HUES48 (cell line): ENCODE data around the gene GMNN.
"Not testable (repeated sequence)": the region's sequence is repeated elsewhere in the genome, so short reads cannot be mapped to it uniquely, and the experiment has no call there.

Experiments used
- H3K27ac ChIP-seq: one replicate; pipeline ENCODE4 v1.7.0; 2013; ENCODE audit warnings: low read depth, low read length, inconsistent platforms
- H3K27me3 ChIP-seq: 2 replicates; pipeline ENCODE4 v1.6.1; 2013; ENCODE audit warnings: mild to moderate bottlenecking, low read length; ENCODE audit not compliant: control insufficient read depth, insufficient read depth
- H3K36me3 ChIP-seq: 2 replicates; pipeline ENCODE4 v1.6.1; 2013; ENCODE audit warnings: low read length; ENCODE audit not compliant: control insufficient read depth, insufficient read depth
- H3K4me1 ChIP-seq: 2 replicates; pipeline ENCODE4 v1.6.1; 2013; ENCODE audit warnings: mild to moderate bottlenecking, low read length; ENCODE audit not compliant: control insufficient read depth, insufficient read depth
- H3K4me3 ChIP-seq: 2 replicates; pipeline ENCODE4 v1.5.1; 2013; ENCODE audit warnings: mild to moderate bottlenecking, low read depth, low read length
- H3K9ac ChIP-seq: 2 replicates; pipeline ENCODE4 v1.6.1; 2013; ENCODE audit warnings: mild to moderate bottlenecking, low read depth, low read length, moderate library complexity
- H3K9me3 ChIP-seq: 2 replicates; pipeline ENCODE4 v1.6.1; 2013; ENCODE audit warnings: low read length; ENCODE audit not compliant: control insufficient read depth, insufficient read depth

The GMNN gene

DNA sequence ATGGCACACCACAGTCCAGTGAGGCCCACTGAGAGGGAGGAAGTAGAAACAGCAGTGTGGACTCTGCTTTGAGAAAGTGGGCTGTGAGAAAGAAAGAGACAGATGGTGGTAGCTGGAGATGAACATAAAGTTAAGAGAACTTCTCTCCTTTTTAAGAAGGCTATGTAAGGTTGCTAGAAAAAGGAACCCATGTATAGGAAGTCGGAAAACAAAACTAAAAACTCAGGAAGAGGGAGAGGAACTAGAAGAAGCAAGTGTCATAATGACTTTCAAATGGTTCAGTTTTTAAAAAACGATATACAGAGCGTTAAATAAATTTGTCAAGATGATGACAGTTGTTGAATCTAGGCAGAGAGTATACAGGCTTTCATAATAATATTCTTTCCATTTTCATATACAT is 25.4 kb upstream of the GMNN start:
- H3K27me3 ChIP-seq: no peaks in the 10 kb centered on the region
- H3K9ac ChIP-seq: no peak overlapping the region
- H3K27ac ChIP-seq: no peak overlapping the region
- no peaks in the 10 kb centered on the region for H3K9me3 ChIP-seq
- H3K4me3 ChIP-seq: no peak overlapping the region
- H3K4me1 ChIP-seq: no peaks in the 10 kb centered on the region
- no peaks in the 10 kb centered on the region for H3K36me3 ChIP-seq

DNA sequence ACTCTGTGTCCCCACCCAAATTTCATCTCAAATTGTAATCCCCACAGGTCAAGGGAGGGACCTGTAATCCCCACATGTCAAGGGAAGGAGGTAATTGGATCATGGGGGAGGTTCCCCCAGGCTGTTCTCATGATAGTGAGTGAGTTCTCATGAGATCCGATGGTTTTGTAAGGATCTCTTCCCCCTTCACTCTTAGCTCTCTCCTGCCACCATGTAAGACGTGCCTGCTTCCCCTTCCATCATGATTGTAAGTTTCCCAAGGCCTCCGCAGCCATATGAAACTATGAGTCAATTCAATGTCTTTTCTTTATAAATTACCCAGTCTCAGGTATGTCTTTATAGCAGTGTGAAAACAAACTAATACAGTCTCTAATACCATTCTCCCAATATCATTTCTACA is 23.9 kb upstream of the GMNN start:
- not testable (repeated sequence) for H3K9ac ChIP-seq, H3K27me3 ChIP-seq, H3K4me3 ChIP-seq, H3K36me3 ChIP-seq, H3K4me1 ChIP-seq, H3K9me3 ChIP-seq, H3K27ac ChIP-seq

DNA sequence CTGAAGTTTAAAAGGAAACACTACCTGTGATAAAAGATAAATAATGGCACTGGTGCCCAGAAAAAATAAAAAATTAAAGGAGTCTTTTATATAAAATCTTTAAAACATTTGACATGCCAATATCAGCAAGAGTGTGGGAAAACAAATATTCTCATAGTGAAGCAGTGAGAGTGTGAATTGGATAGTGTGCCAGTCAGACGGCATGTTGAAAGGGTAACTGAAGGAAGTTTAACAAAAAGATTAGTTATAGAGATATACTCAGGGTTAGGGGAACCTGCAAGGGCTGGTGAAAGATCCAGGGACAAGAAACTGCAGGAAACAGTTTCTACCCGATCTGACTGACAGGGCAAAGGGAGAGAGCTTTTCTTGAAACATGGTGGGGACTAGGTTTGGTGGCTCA is 22.2 kb upstream of the GMNN start:
- H3K9me3 ChIP-seq: no peaks in the 10 kb centered on the region
- H3K4me3 ChIP-seq: no peak overlapping the region
- no peak overlapping the region for H3K27ac ChIP-seq
- H3K9ac ChIP-seq: no peak overlapping the region
- H3K27me3 ChIP-seq: no peaks in the 10 kb centered on the region
- H3K4me1 ChIP-seq: no peaks in the 10 kb centered on the region
- H3K36me3 ChIP-seq: no peaks in the 10 kb centered on the region

DNA sequence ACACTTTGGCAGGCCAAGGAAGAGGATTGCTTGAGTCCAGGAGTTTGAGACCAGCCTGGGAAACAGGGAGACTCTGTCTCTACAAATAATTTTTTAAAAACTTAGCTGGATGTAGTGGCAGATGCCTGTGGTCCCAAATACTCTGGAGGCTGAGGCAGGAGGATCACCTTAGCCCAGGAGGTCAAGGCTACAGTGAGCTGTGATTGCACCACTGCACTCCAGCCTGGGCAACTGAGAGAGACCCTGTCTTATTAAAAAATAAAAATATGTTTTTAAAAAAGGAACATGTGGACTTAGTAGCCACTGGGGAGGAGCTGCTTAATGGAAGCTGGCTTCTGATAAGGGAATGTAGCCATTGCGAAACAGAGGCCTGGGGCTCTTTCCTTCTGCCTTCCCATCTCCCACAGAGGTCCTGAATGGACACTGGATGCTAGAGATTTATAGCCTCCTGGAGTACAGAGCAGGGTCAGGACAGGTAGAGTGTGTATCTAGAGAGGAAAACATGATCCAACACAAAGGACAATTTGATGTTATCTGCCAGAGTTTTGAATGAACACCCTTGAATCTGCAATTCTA is 21.7 kb upstream of the GMNN start:
- Histone ChIP-seq H3K36me3 (no peaks in the 10 kb centered on the region), H3K27me3 (no peaks in the 10 kb centered on the region), H3K4me1 (no peaks in the 10 kb centered on the region), H3K27ac (no peak overlapping the region), H3K4me3 (no peak overlapping the region), H3K9me3 (no peaks in the 10 kb centered on the region), H3K9ac (no peak overlapping the region)

DNA sequence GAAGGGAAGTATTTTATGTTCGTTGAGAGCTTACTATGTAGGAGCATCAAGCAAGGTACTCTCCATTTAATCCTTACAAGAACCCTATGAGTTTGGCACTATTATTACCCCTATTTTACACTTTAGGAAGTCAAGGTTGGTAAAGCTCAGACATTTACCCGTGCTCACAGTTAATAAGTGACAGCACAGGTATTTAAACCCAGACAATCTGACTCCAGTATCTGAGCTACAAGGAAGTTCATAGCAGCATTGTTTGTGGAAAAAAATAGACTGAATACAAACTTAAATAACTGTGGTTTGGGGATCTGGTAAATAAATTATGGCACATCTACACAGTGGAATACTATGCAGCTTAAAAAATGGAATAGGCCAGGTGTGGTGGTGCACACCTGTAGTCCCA is 21.2 kb upstream of the GMNN start:
- Histone ChIP-seq H3K27me3 (no peaks in the 10 kb centered on the region), H3K27ac (no peak overlapping the region)

DNA sequence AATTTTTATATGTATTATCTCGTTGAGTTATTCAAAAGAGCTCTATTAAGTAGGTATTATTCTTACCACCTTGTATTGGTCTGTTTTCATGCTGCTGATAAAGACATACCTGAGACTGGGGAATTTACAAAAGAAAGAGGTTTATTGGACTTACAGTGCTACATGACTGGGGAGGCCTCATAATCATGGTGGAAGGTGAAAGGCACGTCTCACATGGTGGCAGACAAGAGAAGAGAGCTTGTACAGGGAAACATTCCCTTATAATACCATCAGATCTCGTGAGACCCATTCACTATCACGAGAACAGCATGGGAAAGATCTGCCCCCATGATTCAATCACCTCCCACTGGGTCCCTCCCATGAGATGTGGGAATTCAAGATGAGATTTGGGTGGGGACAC is 20.4 kb upstream of the GMNN start:
- H3K9me3 ChIP-seq, H3K27ac ChIP-seq, H3K4me3 ChIP-seq, H3K9ac ChIP-seq, H3K27me3 ChIP-seq, H3K4me1 ChIP-seq, H3K36me3 ChIP-seq: not testable (repeated sequence)

More for the DNA sequence above, 21.2 kb upstream of the GMNN start:
- H3K9ac ChIP-seq: no peak overlapping the region
- no peaks in the 10 kb centered on the region for H3K4me1 ChIP-seq
- H3K36me3 ChIP-seq: no peaks in the 10 kb centered on the region
- no peak overlapping the region for H3K4me3 ChIP-seq
- no peaks in the 10 kb centered on the region for H3K9me3 ChIP-seq

DNA sequence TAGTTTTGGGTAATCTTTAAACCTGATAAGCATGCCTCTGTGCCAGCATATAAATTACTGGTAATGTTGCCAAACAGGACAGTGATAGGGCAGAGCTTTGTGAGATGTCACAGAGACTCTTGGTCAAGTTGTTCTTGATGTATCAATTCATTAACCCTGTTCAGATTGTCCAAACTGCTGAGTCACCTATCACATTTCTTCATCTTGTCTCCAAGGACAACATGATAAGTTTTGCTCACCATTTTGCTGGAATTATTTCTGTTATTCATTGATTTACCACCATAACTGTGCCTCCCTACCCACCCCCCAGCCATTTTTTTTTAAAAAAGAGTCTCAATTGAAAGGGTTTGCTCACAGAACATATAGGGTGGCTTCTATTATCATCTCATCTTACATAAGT is 19.5 kb upstream of the GMNN start:
- no peak overlapping the region for H3K9ac ChIP-seq
- no peaks in the 10 kb centered on the region for H3K4me1 ChIP-seq
- H3K36me3 ChIP-seq: no peaks in the 10 kb centered on the region
- H3K27me3 ChIP-seq: no peaks in the 10 kb centered on the region
- H3K27ac ChIP-seq: no peak overlapping the region
- H3K4me3 ChIP-seq: no peak overlapping the region
- no peaks in the 10 kb centered on the region for H3K9me3 ChIP-seq

DNA sequence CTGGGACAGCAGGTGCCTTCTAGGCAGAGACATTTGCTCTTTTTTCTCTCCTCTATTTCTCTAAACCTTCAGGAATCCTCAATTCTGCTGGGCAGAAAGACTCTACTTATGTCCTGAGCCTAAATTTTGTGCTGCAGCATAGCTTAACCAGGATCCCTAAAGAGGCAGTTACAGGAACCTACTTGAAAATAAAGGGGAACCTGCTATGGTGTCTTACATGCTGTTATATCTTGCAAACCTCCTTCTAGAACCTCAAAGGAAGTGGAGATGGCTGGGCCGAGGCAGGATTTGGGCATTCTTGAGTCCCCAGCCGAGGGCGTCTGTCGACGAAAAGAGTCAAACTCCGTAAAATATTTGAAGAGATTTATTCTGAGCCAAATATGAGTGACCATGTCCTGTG is 17.1 kb upstream of the GMNN start:
- Histone ChIP-seq H3K36me3 (no peaks in the 10 kb centered on the region), H3K9me3 (no peaks in the 10 kb centered on the region), H3K4me1 (no peaks in the 10 kb centered on the region), H3K27me3 (no peaks in the 10 kb centered on the region), H3K4me3 (no peak overlapping the region), H3K9ac (no peak overlapping the region), H3K27ac (no peak overlapping the region)

DNA sequence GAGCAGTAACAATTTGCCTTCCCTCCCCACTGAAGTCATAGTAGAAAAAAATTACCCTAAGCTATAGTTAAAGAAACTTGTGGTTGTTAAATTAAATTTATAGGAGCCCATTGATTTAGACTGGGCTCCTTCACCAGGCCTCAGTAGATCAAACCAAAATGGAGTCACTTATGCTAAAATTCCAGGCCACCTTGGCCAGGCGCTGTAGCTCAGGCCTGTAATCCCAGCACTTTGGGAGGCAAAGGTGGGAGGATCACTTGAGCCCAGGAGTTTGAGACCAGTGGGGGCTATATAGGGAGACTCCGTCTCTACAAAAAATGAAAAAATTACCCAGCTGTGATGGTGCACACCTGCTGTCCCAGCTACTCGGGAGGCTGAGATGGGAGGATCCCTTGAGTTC is 15.0 kb upstream of the GMNN start:
- H3K36me3 ChIP-seq: no peaks in the 10 kb centered on the region
- H3K27me3 ChIP-seq: no peaks in the 10 kb centered on the region
- no peak overlapping the region for H3K4me3 ChIP-seq
- H3K9me3 ChIP-seq: no peaks in the 10 kb centered on the region
- no peak overlapping the region for H3K9ac ChIP-seq
- no peak overlapping the region for H3K27ac ChIP-seq
- no peaks in the 10 kb centered on the region for H3K4me1 ChIP-seq

DNA sequence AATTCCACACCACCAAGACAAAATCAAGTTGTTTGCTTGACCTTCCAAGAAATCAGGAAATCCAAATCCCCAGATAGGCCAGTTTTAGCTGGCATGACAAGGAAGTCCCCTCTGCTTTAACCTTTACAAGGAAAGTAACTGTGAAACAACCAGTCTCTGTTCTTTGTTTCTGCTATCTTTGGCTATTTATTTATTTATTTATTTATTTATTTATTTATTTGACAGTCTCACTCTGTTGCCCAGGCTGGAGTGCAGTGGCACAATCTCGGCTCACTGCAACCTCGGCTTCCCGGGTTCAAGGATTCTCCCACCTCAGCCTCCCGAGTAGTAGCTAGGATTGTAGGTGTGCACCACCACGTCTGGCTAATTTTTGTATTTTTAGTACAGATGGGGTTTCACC is 14.5 kb upstream of the GMNN start:
- H3K4me1 ChIP-seq: no peaks in the 10 kb centered on the region
- no peaks in the 10 kb centered on the region for H3K27me3 ChIP-seq
- H3K36me3 ChIP-seq: no peaks in the 10 kb centered on the region
- no peak overlapping the region for H3K9ac ChIP-seq
- H3K9me3 ChIP-seq: no peaks in the 10 kb centered on the region
- H3K4me3 ChIP-seq: no peak overlapping the region
- no peak overlapping the region for H3K27ac ChIP-seq

DNA sequence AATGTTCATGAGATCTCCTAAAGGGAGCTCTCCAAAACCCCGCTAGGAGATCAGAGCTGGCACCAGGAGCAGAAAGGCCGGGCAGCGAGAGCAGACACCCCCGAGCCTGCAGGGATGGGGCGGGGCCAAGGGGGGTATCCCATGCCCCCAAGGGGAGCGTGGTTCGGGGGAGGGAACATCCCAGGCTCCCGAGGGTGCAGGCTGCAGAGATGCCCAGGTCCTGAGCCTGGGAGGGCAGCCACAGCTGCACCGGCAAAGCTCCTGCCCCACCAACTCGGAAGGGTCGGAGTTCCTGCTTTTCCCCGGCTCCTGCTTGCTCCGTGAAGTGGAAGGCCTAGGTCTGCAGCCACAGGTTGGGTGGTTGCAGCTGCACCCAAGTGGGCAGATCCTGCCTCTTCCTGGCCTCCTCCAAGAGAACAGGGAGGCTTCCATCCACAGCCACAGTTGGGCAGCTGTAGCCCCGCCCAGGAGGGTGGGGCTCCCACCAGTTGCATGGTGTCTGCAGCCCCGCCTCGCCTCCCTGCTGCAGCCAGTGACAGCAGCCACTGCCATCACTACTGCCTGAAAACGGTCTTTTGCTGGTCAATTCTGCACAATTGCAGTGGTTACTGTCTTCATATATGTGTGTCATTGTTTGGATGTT is 13.4 kb upstream of the GMNN start:
- H3K9ac ChIP-seq: no peak overlapping the region
- H3K4me3 ChIP-seq: no peak overlapping the region
- no peaks in the 10 kb centered on the region for H3K36me3 ChIP-seq
- H3K27me3 ChIP-seq: no peaks in the 10 kb centered on the region
- no peaks in the 10 kb centered on the region for H3K9me3 ChIP-seq
- no peaks in the 10 kb centered on the region for H3K4me1 ChIP-seq
- H3K27ac ChIP-seq: no peak overlapping the region
